HUES48 (cell line): ENCODE data around the gene NR2C1.

Experiments used
- H3K27ac ChIP-seq: one replicate; pipeline ENCODE4 v1.7.0; 2013; ENCODE audit warnings: low read depth, low read length, inconsistent platforms
- H3K27me3 ChIP-seq: 2 replicates; pipeline ENCODE4 v1.6.1; 2013; ENCODE audit warnings: mild to moderate bottlenecking, low read length; ENCODE audit not compliant: control insufficient read depth, insufficient read depth
- H3K36me3 ChIP-seq: 2 replicates; pipeline ENCODE4 v1.6.1; 2013; ENCODE audit warnings: low read length; ENCODE audit not compliant: control insufficient read depth, insufficient read depth
- H3K4me1 ChIP-seq: 2 replicates; pipeline ENCODE4 v1.6.1; 2013; ENCODE audit warnings: mild to moderate bottlenecking, low read length; ENCODE audit not compliant: control insufficient read depth, insufficient read depth
- H3K4me3 ChIP-seq: 2 replicates; pipeline ENCODE4 v1.5.1; 2013; ENCODE audit warnings: mild to moderate bottlenecking, low read depth, low read length
- H3K9ac ChIP-seq: 2 replicates; pipeline ENCODE4 v1.6.1; 2013; ENCODE audit warnings: mild to moderate bottlenecking, low read depth, low read length, moderate library complexity
- H3K9me3 ChIP-seq: 2 replicates; pipeline ENCODE4 v1.6.1; 2013; ENCODE audit warnings: low read length; ENCODE audit not compliant: control insufficient read depth, insufficient read depth

Gene NR2C1

GRCh38 chr12:95054206-95054605, 19.2 kb downstream of the NR2C1 start:
- H3K27me3 ChIP-seq = no peaks in the 10 kb centered on the region
- H3K4me1 ChIP-seq = no peaks in the 10 kb centered on the region
- H3K9ac ChIP-seq = no peak overlapping the region
- no peak overlapping the region for H3K27ac ChIP-seq
- H3K9me3 ChIP-seq = no peaks in the 10 kb centered on the region
- peaks cover 88% of the 10 kb centered on the region for H3K36me3 ChIP-seq
- H3K4me3 ChIP-seq = no peak overlapping the region

- no peak overlapping the region for H3K9ac ChIP-seq
- H3K36me3 ChIP-seq = peaks cover 89% of the 10 kb centered on the region
- H3K9me3 ChIP-seq = no peaks in the 10 kb centered on the region
Measured at GRCh38 chr12:95051241-95051640, 22.2 kb downstream of the NR2C1 start.

GRCh38 chr12:95037906-95038305, 35.5 kb downstream of the NR2C1 start:
- peaks cover 90% of the 10 kb centered on the region for H3K36me3 ChIP-seq
- H3K4me1 ChIP-seq = no peaks in the 10 kb centered on the region
- H3K27ac ChIP-seq = no peak overlapping the region
- H3K9ac ChIP-seq = no peak overlapping the region
- no peaks in the 10 kb centered on the region for H3K9me3 ChIP-seq
- H3K4me3 ChIP-seq = no peak overlapping the region
- no peaks in the 10 kb centered on the region for H3K27me3 ChIP-seq

More at GRCh38 chr12:95051241-95051640, 22.2 kb downstream of the NR2C1 start:
- Histone ChIP-seq H3K27me3 (no peaks in the 10 kb centered on the region), H3K4me3 (no peak overlapping the region), H3K27ac (no peak overlapping the region), H3K4me1 (no peaks in the 10 kb centered on the region)

- H3K27me3 ChIP-seq = no peaks in the 10 kb centered on the region
- H3K9me3 ChIP-seq = no peaks in the 10 kb centered on the region
- H3K9ac ChIP-seq = no peak overlapping the region
- H3K36me3 ChIP-seq = peaks cover 89% of the 10 kb centered on the region
- no peak overlapping the region for H3K4me3 ChIP-seq
- no peak overlapping the region for H3K27ac ChIP-seq
- no peaks in the 10 kb centered on the region for H3K4me1 ChIP-seq
Measured at GRCh38 chr12:95034750-95035149, 38.7 kb downstream of the NR2C1 start.

- H3K36me3 ChIP-seq = peaks cover 36% of the 10 kb centered on the region
- no peaks in the 10 kb centered on the region for H3K4me1 ChIP-seq
- no peak overlapping the region for H3K4me3 ChIP-seq
- no peaks in the 10 kb centered on the region for H3K27me3 ChIP-seq
- no peak overlapping the region for H3K9ac ChIP-seq
- no peaks in the 10 kb centered on the region for H3K9me3 ChIP-seq
- no peak overlapping the region for H3K27ac ChIP-seq
Measured at GRCh38 chr12:95022477-95022876, 50.9 kb downstream of the NR2C1 start.

- Histone ChIP-seq H3K27me3 (no peaks in the 10 kb centered on the region), H3K36me3 (peaks cover 6% of the 10 kb centered on the region), H3K4me1 (no peaks in the 10 kb centered on the region), H3K9ac (no peak overlapping the region), H3K27ac (no peak overlapping the region), H3K4me3 (no peak overlapping the region), H3K9me3 (no peaks in the 10 kb centered on the region)
Measured at GRCh38 chr12:95017482-95017881, 55.9 kb downstream of the NR2C1 start.

GRCh38 chr12:95016120-95016519, 57.3 kb downstream of the NR2C1 start:
- H3K27ac ChIP-seq = no peak overlapping the region
- H3K9ac ChIP-seq = no peak overlapping the region
- no peak overlapping the region for H3K4me3 ChIP-seq
- H3K27me3 ChIP-seq = no peaks in the 10 kb centered on the region
- no peaks in the 10 kb centered on the region for H3K36me3 ChIP-seq
- H3K4me1 ChIP-seq = no peaks in the 10 kb centered on the region
- no peaks in the 10 kb centered on the region for H3K9me3 ChIP-seq

GRCh38 chr12:95014554-95014953, 58.9 kb downstream of the NR2C1 start:
- no peaks in the 10 kb centered on the region for H3K9me3 ChIP-seq
- H3K4me1 ChIP-seq = no peaks in the 10 kb centered on the region
- no peak overlapping the region for H3K27ac ChIP-seq
- no peaks in the 10 kb centered on the region for H3K27me3 ChIP-seq
- no peak overlapping the region for H3K4me3 ChIP-seq
- no peak overlapping the region for H3K9ac ChIP-seq
- H3K36me3 ChIP-seq = no peaks in the 10 kb centered on the region

- Histone ChIP-seq H3K9ac (no peak overlapping the region), H3K27me3 (no peaks in the 10 kb centered on the region), H3K4me3 (no peak overlapping the region), H3K27ac (no peak overlapping the region), H3K4me1 (no peaks in the 10 kb centered on the region), H3K36me3 (peaks cover 3% of the 10 kb centered on the region; the same call in 1 of the 2 replicates), H3K9me3 (0 out of 2 replicates have a peak, but pooled peaks cover 2% of the 10 kb centered on the region)
Measured at GRCh38 chr12:95006206-95006605, 67.2 kb downstream of the NR2C1 start.

GRCh38 chr12:95004610-95005009, 68.8 kb downstream of the NR2C1 start:
- Histone ChIP-seq H3K27ac (no peak overlapping the region), H3K36me3 (peaks cover 18% of the 10 kb centered on the region), H3K4me3 (no peak overlapping the region), H3K9me3 (0 out of 2 replicates have a peak, but pooled peaks cover 2% of the 10 kb centered on the region), H3K27me3 (no peaks in the 10 kb centered on the region), H3K4me1 (no peaks in the 10 kb centered on the region), H3K9ac (no peak overlapping the region)

- Histone ChIP-seq H3K36me3 (peaks cover 18% of the 10 kb centered on the region), H3K4me3 (peak overlapping the region; percentile 88; the same call in 1 of the 2 replicates), H3K9ac (no peak overlapping the region), H3K27ac (no peak overlapping the region), H3K9me3 (0 out of 2 replicates have a peak, but pooled peaks cover 2% of the 10 kb centered on the region), H3K27me3 (no peaks in the 10 kb centered on the region), H3K4me1 (no peaks in the 10 kb centered on the region)
Measured at GRCh38 chr12:95003921-95004272, 69.5 kb downstream of the NR2C1 start.
